ENCODE results near the gene RABL2B. TPM values are rescaled to one million over a fixed set of nuclear protein-coding genes. Genes with fewer than 3 reads are reported as not detected.
"Not testable (repeated sequence)": the region's sequence is repeated elsewhere in the genome, so short reads cannot be mapped to it uniquely, and the experiment has no call there.

The RABL2B gene
- 33.2 TPM for polyA plus RNA-seq (2012; ENCODE audit: insufficient read depth, insufficient read length)

- peak; percentile 71 for DNase-seq (ENCODE audit: low read depth, low spot score)
Observed at GRCh38 chr22:50783033-50783879, at the start of gene RABL2B. Gene RABL2B, minus strand, starts transcription at chr22:50783636. Its CDS starts 1,342 bp downstream, at chr22:50782294.

GRCh38 chr22:50786936-50787335 lies 3.5 kb upstream of the RABL2B start:
- DNase-seq (ENCODE audit: low read depth, low spot score); H3K4me3 ChIP-seq (ENCODE audit: low read length): not testable (repeated sequence)

More at GRCh38 chr22:50783033-50783879, at the start of gene RABL2B:
- peak within 1 kb of the TSS; percentile 59 for H3K4me3 ChIP-seq (ENCODE audit: low read length)

- not testable (repeated sequence) for DNase-seq (ENCODE audit: low read depth, low spot score); H3K4me3 ChIP-seq (ENCODE audit: low read length)
Observed at GRCh38 chr22:50785289-50785688, 1.9 kb upstream of the RABL2B start.

- DNase-seq (ENCODE audit: low read depth, low spot score), result not testable (repeated sequence)
- peak overlapping the region; percentile 53 for H3K4me3 ChIP-seq (ENCODE audit: low read length)
Observed at GRCh38 chr22:50783880-50784276, 442 bp upstream of the RABL2B start.

GRCh38 chr22:50782253-50782652 lies 1.2 kb downstream of the RABL2B start:
- not testable (repeated sequence) for DNase-seq (ENCODE audit: low read depth, low spot score); H3K4me3 ChIP-seq (ENCODE audit: low read length)

- DNase-seq (ENCODE audit: low read depth, low spot score), result not testable (repeated sequence)
Observed at GRCh38 chr22:50780244-50780643, 3.2 kb downstream of the RABL2B start.

GRCh38 chr22:50777631-50778030 lies 5.8 kb downstream of the RABL2B start:
- DNase-seq (ENCODE audit: low read depth, low spot score); H3K4me3 ChIP-seq (ENCODE audit: low read length): not testable (repeated sequence)

More at GRCh38 chr22:50780244-50780643, 3.2 kb downstream of the RABL2B start:
- H3K4me3 ChIP-seq (ENCODE audit: low read length), result not testable (repeated sequence)

GRCh38 chr22:50775132-50775531 lies 8.3 kb downstream of the RABL2B start:
- DNase-seq (ENCODE audit: low read depth, low spot score), result peak; percentile 46
- H3K4me3 ChIP-seq (ENCODE audit: low read length), result not testable (repeated sequence)

- not testable (repeated sequence) for H3K4me3 ChIP-seq (ENCODE audit: low read length); DNase-seq (ENCODE audit: low read depth, low spot score)
Observed at GRCh38 chr22:50764288-50764687, 19.1 kb downstream of the RABL2B start.

- not testable (repeated sequence) for H3K4me3 ChIP-seq (ENCODE audit: low read length); DNase-seq (ENCODE audit: low read depth, low spot score)
Observed at GRCh38 chr22:50761829-50762228, 21.6 kb downstream of the RABL2B start.

GRCh38 chr22:50759597-50760341 lies 23.7 kb downstream of the RABL2B start:
- not testable (repeated sequence) for DNase-seq (ENCODE audit: low read depth, low spot score); H3K4me3 ChIP-seq (ENCODE audit: low read length)

GRCh38 chr22:50756949-50757491 lies 26.4 kb downstream of the RABL2B start:
- H3K4me3 ChIP-seq (ENCODE audit: low read length), result peak overlapping the region; percentile 57
- DNase-seq (ENCODE audit: low read depth, low spot score), result peak; percentile 47

GRCh38 chr22:50756406-50756805 lies 27.0 kb downstream of the RABL2B start:
- not testable (repeated sequence) for H3K4me3 ChIP-seq (ENCODE audit: low read length); DNase-seq (ENCODE audit: low read depth, low spot score)

GRCh38 chr22:50755251-50755650 lies 28.2 kb downstream of the RABL2B start:
- not testable (repeated sequence) for DNase-seq (ENCODE audit: low read depth, low spot score); H3K4me3 ChIP-seq (ENCODE audit: low read length)

GRCh38 chr22:50749302-50750074 lies 33.9 kb downstream of the RABL2B start:
- not testable (repeated sequence) for H3K4me3 ChIP-seq (ENCODE audit: low read length); DNase-seq (ENCODE audit: low read depth, low spot score)

- H3K4me3 ChIP-seq (ENCODE audit: low read length); DNase-seq (ENCODE audit: low read depth, low spot score): not testable (repeated sequence)
Observed at GRCh38 chr22:50748630-50749029, 34.8 kb downstream of the RABL2B start.

GRCh38 chr22:50747521-50747920 lies 35.9 kb downstream of the RABL2B start:
- not testable (repeated sequence) for DNase-seq (ENCODE audit: low read depth, low spot score); H3K4me3 ChIP-seq (ENCODE audit: low read length)

GRCh38 chr22:50744424-50744823 lies 39.0 kb downstream of the RABL2B start:
- DNase-seq (ENCODE audit: low read depth, low spot score), result not testable (repeated sequence)

GRCh38 chr22:50740714-50741113 lies 42.7 kb downstream of the RABL2B start:
- not testable (repeated sequence) for DNase-seq (ENCODE audit: low read depth, low spot score); H3K4me3 ChIP-seq (ENCODE audit: low read length)

More at GRCh38 chr22:50744424-50744823, 39.0 kb downstream of the RABL2B start:
- not testable (repeated sequence) for H3K4me3 ChIP-seq (ENCODE audit: low read length)
